WERI-Rb-1 (cell line): Measurements from ENCODE around the gene SETBP1.

Experiments used
- DNase-seq: peaks from one replicate; pipeline ENCODE4 v3.0.0-alpha.2; 2020
- H3K27ac ChIP-seq: fragments of 250-450 bp; sonication (Bioruptor Pico); 2 replicates; pipeline ENCODE4 v1.5.1; 2020; ENCODE audit warnings: mild to moderate bottlenecking, moderate library complexity
- H3K27me3 ChIP-seq: fragments of 250-450 bp; sonication (Bioruptor Pico); 2 replicates; pipeline ENCODE4 v1.5.1; 2021; ENCODE audit warnings: mild to moderate bottlenecking, low read depth, moderate library complexity; ENCODE audit not compliant: insufficient read depth, severe bottlenecking
- H3K36me3 ChIP-seq: fragments of 250-450 bp; sonication (Bioruptor Pico); 2 replicates; pipeline ENCODE4 v1.5.1; 2020; ENCODE audit warnings: mild to moderate bottlenecking, moderate library complexity
- H3K4me3 ChIP-seq: 2 replicates; pipeline ENCODE4 v1.5.1; 2011; ENCODE audit warnings: low read depth, mild to moderate bottlenecking, control low read depth, low read length
- H3K9me3 ChIP-seq: fragments of 250-450 bp; sonication (Bioruptor Pico); 2 replicates; pipeline ENCODE4 v1.5.1; 2021; ENCODE audit warnings: mild to moderate bottlenecking, moderate library complexity; ENCODE audit not compliant: severe bottlenecking
- CTCF ChIP-seq: IDR thresholded peaks from 2 replicates; pipeline ENCODE4 v1.5.1; 2011; ENCODE audit warnings: low read depth, mild to moderate bottlenecking, control low read depth, inconsistent platforms, low read length

SETBP1 gene

GRCh38 chr18:44813586-44813985, 132.9 kb downstream of the SETBP1 start:
- no peak for TF ChIP-seq CTCF

GRCh38 chr18:44815108-44815507, 134.4 kb downstream of the SETBP1 start:
- Histone ChIP-seq H3K27ac (no peak overlapping the region), H3K4me3 (no peak overlapping the region), H3K9me3 (no peaks in the 10 kb centered on the region), H3K36me3 (no peaks in the 10 kb centered on the region), H3K27me3 (no peaks in the 10 kb centered on the region)
- TF ChIP-seq CTCF = no peak
- DNase-seq = no peak

More at GRCh38 chr18:44813586-44813985, 132.9 kb downstream of the SETBP1 start:
- Histone ChIP-seq H3K4me3 (no peak overlapping the region), H3K9me3 (no peaks in the 10 kb centered on the region), H3K27me3 (no peaks in the 10 kb centered on the region), H3K36me3 (no peaks in the 10 kb centered on the region), H3K27ac (no peak overlapping the region)
- DNase-seq = no peak

- TF ChIP-seq CTCF = no peak
- Histone ChIP-seq H3K36me3 (no peaks in the 10 kb centered on the region), H3K27ac (no peak overlapping the region), H3K9me3 (no peaks in the 10 kb centered on the region), H3K27me3 (no peaks in the 10 kb centered on the region), H3K4me3 (no peak overlapping the region)
- no peak for DNase-seq
These were observed 135.4 kb downstream of the SETBP1 start for GRCh38 chr18:44816050-44816449.

GRCh38 chr18:44816477-44816876, 135.8 kb downstream of the SETBP1 start:
- Histone ChIP-seq H3K4me3 (no peak overlapping the region), H3K36me3 (no peaks in the 10 kb centered on the region), H3K9me3 (no peaks in the 10 kb centered on the region), H3K27ac (no peak overlapping the region), H3K27me3 (no peaks in the 10 kb centered on the region)
- DNase-seq = no peak
- TF ChIP-seq CTCF = no peak

GRCh38 chr18:44817831-44818473, 137.3 kb downstream of the SETBP1 start:
- no peak for TF ChIP-seq CTCF
- H3K9me3 ChIP-seq = no peaks in the 10 kb centered on the region
- H3K27me3 ChIP-seq = no peaks in the 10 kb centered on the region
- H3K36me3 ChIP-seq = no peaks in the 10 kb centered on the region
- DNase-seq = no peak
- no peak overlapping the region for H3K27ac ChIP-seq
- no peak overlapping the region for H3K4me3 ChIP-seq
